GM18517 (cell line): ENCODE measurements around the gene CDK5RAP2.

Experiments
- ATAC-seq: cut with Tn5 transposase; IDR thresholded peaks from one replicate; pipeline ENCODE4 v1.9.1; 2021; ENCODE audit warnings: mild to moderate bottlenecking, moderate library complexity; ENCODE audit not compliant: unreplicated experiment

The CDK5RAP2 gene

DNA sequence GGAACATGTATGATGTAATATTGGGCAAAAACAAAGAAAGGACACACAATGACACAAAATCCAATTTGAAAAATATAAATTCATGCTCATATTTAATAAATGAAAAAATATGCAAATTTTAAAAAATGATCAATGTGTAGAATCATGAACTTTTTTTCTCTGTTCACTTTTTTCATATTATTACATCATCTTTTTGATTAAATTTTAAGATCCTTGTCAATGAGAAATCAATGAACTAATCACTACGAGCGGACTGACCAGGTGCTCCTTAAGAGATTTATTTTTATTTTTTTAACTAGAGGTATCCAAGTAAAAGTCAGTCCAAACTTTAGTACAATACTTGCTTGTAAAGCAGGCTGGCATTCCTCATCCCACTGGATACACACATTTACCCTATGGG is 174.1 kb downstream of the CDK5RAP2 start:
- ATAC-seq = no peak

DNA sequence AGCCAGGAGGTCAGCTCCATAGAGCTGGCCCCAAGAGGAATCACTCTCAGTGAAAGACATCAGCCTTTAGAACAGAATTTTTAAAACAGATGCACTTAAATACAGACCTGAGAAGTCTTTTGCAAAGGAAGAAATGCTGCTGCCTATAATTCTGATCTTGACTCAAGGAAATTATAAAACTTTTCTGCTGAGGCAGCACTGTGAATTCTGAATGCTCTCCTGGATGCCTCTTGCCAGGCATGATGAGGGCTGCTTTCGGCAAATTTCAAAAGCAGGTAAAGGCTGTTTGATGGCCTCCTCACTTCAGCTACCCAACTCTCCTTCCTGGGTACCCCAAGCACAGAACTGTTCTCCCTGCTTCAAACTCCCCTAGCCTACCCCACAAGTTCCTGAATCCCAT is 174.8 kb downstream of the CDK5RAP2 start:
- ATAC-seq = no peak

DNA sequence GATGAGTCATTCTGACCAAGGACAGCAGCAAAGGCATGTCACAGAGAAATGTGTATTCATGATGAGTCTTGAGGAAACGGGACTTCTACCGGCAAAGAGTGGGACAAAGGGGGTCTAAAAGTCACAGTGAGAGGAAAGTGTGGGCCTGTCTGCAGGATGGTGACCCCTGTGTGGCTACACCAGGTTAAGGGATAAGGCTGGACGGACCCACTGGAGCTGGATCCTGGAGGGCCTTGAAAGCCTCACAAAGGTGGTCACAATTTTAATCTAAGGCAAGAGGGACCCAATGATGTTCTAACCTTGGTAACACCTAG is 176.5 kb downstream of the CDK5RAP2 start:
- no peak for ATAC-seq

DNA sequence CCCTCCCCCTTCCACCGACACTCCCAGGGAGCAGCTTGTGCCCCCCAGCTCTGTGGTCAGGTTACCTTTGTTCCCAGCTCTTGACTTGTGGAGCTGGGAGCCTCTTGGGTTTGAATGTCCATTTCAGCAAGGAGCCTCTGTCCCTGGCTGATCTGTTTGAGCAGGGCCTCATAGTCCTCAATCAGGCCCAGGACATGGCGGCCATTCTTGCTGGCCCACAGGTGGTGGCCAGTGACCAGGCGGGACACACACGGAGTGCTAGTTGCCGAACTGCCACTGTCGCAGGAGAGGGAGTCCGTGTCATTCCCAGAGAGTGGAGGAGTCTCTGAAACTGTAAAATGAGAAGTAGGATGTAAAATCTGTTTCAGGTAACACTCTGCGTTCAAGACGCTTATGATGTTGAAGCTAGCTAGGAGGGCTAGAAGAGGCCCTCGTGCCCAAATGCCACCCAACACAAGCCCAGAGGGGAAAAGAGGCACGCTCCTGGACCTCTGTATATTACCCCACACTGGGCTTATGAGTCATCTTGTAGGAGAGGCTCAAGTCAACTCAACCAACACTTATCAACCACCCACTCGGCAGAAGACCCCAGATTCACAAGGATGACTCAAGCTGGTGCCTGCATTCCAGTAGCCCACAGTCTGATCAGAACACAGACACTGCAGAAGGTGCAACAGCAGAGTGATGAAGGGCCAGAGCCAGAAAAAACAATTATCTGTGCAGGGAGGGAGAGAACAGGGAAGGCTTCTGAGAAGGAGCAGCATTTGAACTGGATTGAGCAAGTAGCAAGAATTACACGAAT is 177.0 kb downstream of the CDK5RAP2 start:
- ATAC-seq = no peak

DNA sequence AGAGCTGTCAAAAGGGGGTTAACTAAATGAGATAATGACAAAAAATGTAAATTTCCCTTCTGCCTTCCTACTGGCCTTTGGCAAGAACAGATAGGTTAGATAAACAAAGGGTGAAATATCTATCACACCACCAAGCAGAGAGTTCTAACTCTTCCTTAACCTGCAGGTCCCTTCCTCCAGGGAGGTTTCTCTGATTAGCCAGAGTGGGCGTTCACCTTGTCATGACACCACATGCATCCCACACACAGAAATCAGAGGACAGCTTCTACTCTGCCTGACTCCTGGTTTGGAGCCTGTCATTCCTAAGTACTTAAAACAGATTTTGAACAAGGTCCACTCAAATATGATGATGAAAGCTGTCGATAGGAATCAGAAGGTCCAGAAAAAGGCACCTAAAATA is 180.0 kb downstream of the CDK5RAP2 start:
- ATAC-seq = no peak

DNA sequence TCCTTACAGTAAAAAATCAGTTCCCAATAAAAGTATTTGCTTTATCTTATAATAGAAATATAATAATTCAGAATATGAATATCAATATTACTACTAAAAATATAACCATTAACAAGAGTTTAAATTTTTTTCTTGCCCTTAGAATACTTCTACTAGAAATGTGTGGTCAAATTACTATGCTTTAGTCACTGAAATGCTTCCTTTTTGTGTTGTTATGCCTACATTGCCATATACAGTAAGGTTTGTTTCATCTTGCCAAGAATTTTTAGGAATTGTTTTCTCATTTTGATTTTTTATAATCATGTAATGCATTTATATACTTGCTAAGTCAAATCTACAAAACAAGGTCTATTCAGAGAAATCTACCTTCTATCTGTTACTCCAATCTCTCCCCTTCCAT is 181.7 kb downstream of the CDK5RAP2 start:
- no peak for ATAC-seq

DNA sequence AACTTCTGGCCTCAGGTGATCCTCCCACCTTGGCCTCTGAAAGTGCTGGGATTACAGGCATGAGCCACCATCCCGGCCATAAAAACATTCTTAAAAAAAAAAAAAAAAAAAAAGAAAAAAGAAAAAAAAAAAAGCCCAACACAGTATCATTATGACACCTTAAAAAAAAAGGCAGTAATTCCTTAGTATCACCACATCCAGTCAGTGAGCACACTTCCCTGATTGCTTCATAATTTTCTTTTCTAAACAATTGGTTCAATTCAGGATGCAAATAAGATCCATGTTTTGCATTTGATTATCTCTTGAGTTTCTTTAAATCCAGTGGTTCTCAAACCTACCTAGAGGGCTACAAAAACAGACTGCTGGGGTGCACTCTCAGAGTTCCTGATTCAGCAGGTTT is 182.5 kb downstream of the CDK5RAP2 start:
- ATAC-seq = no peak

DNA sequence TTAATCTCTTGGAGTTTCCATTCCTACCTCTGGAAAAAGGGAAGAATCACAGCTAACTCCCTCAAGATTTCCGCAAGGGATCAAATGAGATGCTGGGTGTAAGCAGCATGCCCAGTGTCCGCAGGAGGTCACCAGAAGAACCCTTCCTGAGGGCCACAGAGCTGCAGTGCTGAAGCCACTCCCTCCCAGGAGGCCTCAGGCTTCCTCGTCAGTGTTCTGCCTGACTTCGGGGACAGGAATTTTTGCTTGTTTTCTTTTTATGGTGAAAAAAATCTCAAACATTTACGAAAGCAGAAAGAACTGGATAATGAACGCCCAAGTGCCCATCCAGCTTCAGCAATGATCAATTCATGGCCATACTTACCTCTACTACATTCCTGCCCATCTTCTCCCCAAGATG is 183.0 kb downstream of the CDK5RAP2 start:
- no peak for ATAC-seq

DNA sequence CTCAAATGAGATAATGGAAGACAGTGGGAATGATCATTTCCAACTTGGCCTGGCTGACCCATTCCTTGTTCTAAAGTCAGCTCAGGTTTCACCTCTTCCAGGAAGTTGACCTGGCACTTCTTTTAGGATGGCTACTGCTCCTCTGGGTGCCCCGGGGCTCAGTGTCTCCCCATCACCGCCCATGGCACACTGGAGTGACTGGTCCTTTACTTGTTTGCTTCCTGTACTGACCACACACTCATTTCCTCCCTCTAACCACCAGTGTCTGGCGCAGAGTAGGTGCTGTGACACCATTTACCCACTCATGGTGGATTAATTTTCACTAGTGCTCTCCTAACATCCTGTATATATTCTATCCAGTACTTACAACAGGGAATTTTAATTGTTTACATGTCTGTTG is 183.5 kb downstream of the CDK5RAP2 start:
- ATAC-seq = no peak

DNA sequence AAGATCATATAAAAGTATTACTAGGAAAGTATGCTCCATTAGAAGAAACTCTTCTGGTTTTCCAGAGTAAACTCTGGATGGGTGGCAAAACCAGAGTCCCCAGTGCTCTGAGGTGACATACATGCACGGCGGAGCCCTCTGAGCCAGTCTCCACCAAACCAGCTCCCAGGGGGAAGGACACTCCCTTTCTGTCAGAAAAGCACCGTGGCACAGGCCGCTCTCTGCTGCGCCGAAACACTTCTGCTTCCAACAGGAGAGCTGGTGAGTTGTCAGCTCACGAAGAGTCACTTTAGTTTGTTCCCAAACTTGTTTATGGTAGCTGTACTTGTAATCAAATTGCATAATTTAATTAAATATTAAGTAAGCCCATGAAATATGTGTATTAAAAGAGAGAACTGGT is 184.6 kb downstream of the CDK5RAP2 start:
- no peak for ATAC-seq

DNA sequence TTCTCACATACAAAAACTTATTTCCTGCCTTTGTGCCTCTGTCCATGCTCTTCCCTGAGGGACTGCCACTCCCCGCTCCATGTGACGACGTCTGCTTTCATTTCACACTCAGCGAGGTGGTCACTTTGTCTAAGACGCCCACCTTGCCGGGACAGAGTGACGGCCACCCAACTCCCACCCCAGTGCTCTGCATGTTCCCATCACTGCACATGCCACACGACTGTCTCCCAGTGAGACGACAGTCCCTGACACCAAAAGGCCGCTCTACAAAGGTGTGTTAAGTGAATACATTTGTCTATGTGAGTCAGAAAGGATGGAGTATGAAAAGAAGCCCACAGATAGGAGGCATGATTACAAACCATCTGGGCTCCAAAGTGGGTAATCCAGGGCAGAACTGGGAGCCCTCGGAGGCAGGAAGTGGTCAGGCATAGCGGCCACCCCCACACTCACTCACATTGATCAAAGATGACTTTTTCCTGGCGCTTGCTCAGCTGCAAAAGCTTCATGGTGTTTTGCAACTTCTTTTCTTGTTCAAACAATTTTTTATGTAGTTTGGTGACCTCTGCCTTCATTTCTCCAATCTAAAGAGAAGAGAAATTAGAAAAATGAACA is 185.8 kb downstream of the CDK5RAP2 start:
- ATAC-seq = no peak

DNA sequence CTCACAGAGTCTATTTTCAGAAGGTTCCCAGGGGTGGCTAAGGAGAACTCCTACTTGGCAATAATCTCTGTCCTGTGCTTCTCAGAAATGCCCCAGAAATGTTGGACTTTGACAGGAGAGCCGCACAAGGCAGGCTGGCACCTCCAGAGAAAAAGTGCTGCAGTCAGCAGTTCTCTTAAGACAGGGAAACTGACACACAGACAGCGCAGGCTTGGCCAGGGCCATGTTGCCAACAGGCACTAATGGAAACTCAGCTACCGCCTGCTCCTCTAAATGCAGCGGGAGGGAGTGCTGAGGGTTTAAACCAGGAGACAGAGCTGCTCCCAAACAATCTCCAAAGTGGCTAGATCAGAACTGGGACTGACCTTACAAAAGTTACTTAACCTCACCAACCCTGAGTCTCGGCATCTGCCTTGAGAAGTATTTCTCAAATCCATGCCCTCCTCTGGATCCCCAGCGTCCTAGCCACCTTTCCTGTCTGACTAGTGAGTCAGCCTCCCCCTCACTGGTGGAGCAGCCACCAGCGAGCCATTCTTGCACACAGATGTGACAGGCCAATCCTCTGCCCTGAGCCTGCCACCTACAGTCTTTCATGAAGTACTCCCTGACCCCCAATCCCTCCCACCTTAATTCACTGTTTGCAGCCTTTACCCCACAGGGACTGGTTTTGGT is 186.4 kb downstream of the CDK5RAP2 start:
- ATAC-seq = no peak

DNA sequence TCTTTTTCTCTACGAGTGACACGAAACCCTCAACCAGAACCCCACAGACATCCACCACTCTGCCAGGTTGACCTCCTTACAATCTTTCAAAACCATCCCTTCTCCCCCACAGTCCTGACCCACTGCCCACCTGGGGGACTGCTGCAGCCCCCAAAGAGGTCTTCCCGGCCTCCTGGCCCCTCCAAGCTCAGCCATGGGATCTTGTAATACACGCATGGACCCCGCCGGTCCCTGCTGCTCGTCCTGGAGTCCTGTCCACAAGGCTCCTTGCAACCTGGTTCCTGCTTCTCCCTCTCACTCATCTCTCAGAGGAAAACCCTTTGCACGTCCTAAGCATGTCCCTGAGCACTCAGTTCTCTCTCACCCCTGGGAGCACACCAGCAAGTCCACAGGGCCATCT is 187.3 kb downstream of the CDK5RAP2 start:
- ATAC-seq = no peak

DNA sequence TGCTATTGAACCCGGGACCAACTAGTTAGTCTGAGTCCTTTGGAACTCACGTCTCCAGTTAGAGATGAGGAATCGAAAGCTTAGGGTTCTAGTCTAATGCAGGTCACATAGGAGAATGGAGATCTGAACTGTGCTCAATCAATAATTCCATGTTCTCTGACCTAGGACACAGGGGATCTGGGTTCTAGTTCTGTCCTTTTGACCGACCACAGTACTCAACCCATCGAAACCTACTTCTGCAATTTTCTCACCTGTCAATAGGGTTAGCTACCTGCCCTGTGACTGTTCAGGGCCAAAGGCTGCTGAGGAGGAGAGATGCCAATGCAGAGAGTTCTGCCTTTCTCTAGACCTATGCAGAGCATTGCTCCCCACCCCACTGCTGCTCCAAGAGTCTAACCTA is 187.7 kb downstream of the CDK5RAP2 start:
- ATAC-seq = no peak

DNA sequence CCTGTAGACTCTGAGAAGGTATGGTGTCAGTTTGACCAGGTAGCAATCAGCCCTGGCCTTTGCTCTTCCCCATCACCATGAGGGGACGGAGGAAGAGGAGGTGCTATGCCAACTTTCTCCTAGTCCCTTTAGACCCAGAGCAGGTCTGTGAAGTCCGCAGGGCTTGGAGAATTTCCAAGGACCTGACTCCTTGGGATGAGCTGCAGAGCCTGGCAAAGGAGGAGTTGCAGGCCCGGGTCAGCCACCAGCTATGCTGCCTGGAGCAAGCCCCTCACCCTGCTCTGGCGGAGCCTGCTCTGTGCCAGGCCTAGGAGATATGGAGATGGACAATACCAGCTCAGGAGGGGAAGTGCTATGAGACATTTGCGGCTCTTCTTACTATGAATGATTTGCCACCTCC is 188.3 kb downstream of the CDK5RAP2 start:
- ATAC-seq = no peak

DNA sequence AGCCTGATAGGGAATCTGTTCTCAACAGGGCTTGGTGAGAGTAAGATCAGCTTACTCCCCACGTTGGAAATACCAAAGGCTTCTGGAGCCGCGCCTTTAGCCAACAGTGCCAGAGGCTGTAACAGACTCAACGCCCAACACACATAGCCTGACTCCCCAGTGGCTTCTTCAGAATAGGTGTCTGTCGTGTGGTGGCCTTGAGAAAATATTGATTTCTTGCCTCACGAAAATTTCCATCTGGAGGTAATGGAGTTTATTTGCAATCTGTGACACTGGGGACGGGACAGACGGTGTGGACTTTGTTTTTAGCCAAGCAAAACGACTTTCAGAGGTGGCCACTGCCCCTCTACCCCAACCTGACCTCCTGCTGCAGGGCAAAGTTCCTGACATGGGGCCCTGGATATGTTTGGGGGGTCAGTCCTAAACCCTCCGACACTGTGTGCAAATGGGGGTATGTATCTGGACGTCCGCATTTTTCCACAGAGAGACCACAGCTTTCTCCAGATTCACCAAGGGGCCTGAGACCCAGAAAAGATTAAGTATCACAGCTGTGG is 189.3 kb downstream of the CDK5RAP2 start:
- ATAC-seq = no peak

DNA sequence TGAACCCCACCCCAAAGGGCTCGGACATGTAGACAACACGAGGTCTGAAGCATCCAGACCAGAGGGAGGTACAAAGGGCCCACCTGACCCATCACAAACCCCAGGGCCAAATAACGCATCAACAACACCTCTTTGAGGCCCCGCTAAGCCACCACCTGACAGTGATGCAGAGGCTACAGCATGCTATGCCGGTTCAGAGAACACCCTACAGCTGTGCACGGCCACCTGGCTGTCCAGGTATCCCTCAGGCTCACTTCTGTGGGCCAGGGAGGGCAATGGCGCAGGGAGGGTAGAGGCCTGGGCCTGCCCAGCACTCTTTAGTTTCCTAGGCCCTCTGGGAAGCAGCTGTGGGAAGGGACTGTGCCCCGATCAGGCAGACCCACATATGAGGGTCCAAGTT is 190.1 kb downstream of the CDK5RAP2 start:
- no peak for ATAC-seq

DNA sequence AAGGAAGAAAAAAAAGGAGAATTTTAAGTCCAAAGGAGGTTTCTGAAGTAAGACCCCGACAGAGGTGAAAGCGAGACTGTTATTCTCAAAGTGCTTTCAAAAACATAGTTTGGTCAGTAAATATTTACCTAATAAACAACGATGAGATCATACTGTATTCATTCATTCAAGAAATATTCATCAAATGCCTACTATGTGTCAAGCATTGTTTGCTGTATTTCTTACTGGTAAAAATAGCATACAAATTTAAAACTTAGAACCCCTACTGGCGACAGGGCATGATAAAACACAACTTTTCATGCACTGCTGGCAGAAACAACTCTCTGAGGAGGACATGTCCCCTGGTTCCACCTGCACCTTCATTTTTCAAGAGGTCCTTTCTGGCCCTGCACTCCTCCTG is 190.7 kb downstream of the CDK5RAP2 start:
- no peak for ATAC-seq

DNA sequence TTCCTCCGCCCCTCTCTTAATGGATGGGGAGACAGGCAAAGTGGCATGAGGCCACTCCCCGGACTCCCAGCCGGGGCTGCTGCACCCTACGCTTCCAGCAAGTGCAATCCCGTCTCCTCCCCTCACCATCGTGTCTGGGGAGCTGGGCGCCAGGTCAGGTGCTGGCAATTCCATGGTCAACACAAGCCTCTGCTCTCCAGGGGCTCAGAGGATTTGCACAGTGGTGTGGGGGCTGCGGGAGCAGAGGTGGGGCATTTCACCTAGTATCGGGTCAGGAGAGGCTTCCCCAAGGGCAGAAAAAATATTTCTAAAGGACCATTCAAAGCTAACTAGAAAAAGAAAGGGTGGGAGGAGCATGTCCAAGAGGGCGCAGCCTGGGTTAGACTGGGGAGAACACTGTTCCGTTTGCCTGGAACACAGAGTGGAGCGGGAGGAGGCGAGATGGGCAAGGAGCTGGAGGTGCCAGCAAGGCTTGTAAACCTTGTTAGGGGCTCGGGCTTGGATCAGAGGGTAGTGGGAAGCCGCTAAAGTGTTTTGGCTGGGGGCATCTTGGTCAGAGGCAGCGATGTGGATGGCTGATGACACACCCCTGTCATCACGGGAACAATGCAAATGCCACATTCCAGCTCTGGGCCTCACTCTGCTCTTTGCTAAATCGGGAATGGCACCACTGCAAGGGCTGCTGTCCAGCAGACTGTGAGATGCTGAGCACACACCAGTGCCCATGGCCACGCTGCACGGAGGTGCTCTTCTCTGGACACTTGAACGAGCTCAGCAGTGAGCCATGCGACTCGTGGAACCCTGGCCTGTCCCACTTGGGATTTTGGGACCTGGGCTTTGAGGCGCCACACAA is 191.7 kb downstream of the CDK5RAP2 start:
- ATAC-seq = no peak

DNA sequence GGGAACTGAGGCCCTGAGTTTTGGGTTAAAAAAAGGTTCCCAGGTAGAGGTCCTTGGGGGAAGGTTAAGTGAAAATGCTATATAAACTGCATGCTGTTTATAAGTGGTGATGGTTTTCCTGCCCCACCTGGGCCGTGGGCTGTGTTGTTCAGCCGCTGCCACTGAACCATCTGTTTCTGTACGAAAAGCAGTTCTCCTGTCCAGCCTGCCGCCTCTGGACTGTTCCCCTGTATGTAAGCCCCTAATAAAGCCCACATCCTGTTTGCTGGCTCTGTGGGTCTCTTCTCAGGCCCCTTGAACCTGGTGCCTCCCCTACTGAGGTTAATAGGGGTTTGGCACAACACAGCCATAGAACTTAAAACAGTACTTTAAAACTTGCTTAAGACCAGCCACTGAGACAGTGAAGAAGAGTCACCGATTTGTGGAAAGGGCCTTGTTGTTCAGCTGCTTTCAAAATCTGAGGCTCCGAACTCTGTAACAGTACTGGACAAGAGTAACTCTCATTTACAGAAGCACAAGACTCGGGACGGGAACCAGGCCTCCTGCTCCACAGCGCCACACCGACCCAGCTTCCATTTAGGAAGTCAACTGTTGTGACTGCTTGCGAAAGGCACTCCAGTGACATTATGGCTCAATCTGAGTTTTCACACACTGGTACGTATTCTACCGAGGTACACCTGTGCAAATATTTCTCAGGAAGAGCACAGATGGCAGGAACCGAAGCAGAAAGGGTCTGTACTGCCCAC is 192.5 kb downstream of the CDK5RAP2 start:
- ATAC-seq = no peak
